Ishikawa (cell line): ENCODE measurements around the gene STON2.

ENCODE experiments used
- CEBPB ChIP-seq: IDR thresholded peaks from 2 replicates; pipeline ENCODE4 v1.6.1; 2012
- EP300 ChIP-seq: IDR thresholded peaks from 2 replicates; pipeline ENCODE4 v1.6.1; 2012; ENCODE audit warnings: borderline replicate concordance
- FOXM1 ChIP-seq: IDR thresholded peaks from 2 replicates; pipeline ENCODE4 v1.6.1; 2012; ENCODE audit warnings: low read depth, borderline replicate concordance
- NFIC ChIP-seq: IDR thresholded peaks from 2 replicates; pipeline ENCODE4 v1.6.1; 2012
- TAF1 ChIP-seq: IDR thresholded peaks from 2 replicates; pipeline ENCODE4 v1.6.1; 2012; ENCODE audit warnings: low read depth, mild to moderate bottlenecking
- YY1 ChIP-seq: IDR thresholded peaks from 2 replicates; pipeline ENCODE4 v1.6.1; 2012; ENCODE audit warnings: low read depth
- TF ChIP-seq, protein P1 (sequence below): IDR thresholded peaks from 2 replicates; pipeline ENCODE4 v1.6.1; 2012; ENCODE audit warnings: low read depth, mild to moderate bottlenecking

- no peak for TF ChIP-seq CEBPB
- TF ChIP-seq TAF1: no peak
- TF ChIP-seq YY1: no peak
- no peak for TF ChIP-seq FOXM1
- TF ChIP-seq NFIC: no peak
- TF ChIP-seq EP300: no peak
- TF ChIP-seq, protein P1, sequence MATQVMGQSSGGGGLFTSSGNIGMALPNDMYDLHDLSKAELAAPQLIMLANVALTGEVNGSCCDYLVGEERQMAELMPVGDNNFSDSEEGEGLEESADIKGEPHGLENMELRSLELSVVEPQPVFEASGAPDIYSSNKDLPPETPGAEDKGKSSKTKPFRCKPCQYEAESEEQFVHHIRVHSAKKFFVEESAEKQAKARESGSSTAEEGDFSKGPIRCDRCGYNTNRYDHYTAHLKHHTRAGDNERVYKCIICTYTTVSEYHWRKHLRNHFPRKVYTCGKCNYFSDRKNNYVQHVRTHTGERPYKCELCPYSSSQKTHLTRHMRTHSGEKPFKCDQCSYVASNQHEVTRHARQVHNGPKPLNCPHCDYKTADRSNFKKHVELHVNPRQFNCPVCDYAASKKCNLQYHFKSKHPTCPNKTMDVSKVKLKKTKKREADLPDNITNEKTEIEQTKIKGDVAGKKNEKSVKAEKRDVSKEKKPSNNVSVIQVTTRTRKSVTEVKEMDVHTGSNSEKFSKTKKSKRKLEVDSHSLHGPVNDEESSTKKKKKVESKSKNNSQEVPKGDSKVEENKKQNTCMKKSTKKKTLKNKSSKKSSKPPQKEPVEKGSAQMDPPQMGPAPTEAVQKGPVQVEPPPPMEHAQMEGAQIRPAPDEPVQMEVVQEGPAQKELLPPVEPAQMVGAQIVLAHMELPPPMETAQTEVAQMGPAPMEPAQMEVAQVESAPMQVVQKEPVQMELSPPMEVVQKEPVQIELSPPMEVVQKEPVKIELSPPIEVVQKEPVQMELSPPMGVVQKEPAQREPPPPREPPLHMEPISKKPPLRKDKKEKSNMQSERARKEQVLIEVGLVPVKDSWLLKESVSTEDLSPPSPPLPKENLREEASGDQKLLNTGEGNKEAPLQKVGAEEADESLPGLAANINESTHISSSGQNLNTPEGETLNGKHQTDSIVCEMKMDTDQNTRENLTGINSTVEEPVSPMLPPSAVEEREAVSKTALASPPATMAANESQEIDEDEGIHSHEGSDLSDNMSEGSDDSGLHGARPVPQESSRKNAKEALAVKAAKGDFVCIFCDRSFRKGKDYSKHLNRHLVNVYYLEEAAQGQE: no peak
Measured at GRCh38 chr14:81222691-81223090, 177.4 kb downstream of the STON2 start.
